ENCODE results near the gene ZBTB34. TPM values are rescaled to one million over a fixed set of nuclear protein-coding genes. Genes with fewer than 3 reads are reported as not detected.

The ZBTB34 gene
- polyA plus RNA-seq, 1 donor from 2014 or later = 19.5 TPM

- no peak for TF ChIP-seq SMC3 (conservative IDR thresholded peaks at IDR 0.05; ENCODE audit: poor library complexity)
- TF ChIP-seq POLR2AphosphoS5 (IDR thresholded peaks at IDR 0.05) = no peak
- TF ChIP-seq EP300 (conservative IDR thresholded peaks at IDR 0.05; ENCODE audit: poor library complexity, severe bottlenecking) = no peak
- TF ChIP-seq TAF1 (IDR thresholded peaks at IDR 0.05; ENCODE audit: low read depth) = no peak
- TF ChIP-seq CTCF (IDR thresholded peaks at IDR 0.05; ENCODE audit: poor library complexity, severe bottlenecking) = no peak
- no peak for TF ChIP-seq RAD21 (conservative IDR thresholded peaks at IDR 0.05)
- no peak for TF ChIP-seq REST (IDR thresholded peaks at IDR 0.05; ENCODE audit: borderline replicate concordance)
- no peak for TF ChIP-seq MXI1 (conservative IDR thresholded peaks at IDR 0.05; ENCODE audit: poor library complexity, severe bottlenecking)
- no peak for TF ChIP-seq EZH2 (IDR thresholded peaks at IDR 0.05; ENCODE audit: borderline replicate concordance, insufficient read depth, low read length, poor library complexity, severe bottlenecking)
- H2AFZ ChIP-seq (ENCODE audit: low read depth, low read length) = no peak overlapping the region
- H3K9me2 ChIP-seq (ENCODE audit: insufficient read depth, low read length) = no peaks in the 10 kb centered on the region
These were observed 8.3 kb upstream of the ZBTB34 start for GRCh38 chr9:126852086-126852688.

GRCh38 chr9:126853667-126854066 lies 6.8 kb upstream of the ZBTB34 start:
- H3K79me2 ChIP-seq (replicated peaks; ENCODE audit: insufficient read depth, low read length) = no peaks in the 10 kb centered on the region
- H3K9me3 ChIP-seq (ENCODE audit: low read length) = no peaks in the 10 kb centered on the region

More at GRCh38 chr9:126852086-126852688, 8.3 kb upstream of the ZBTB34 start:
- no peaks in the 10 kb centered on the region for H3F3A ChIP-seq (ENCODE audit: insufficient read depth, low read length, poor library complexity, severe bottlenecking)
- no peaks in the 10 kb centered on the region for H3K27me3 ChIP-seq (ENCODE audit: insufficient read depth, low read depth, low read length)
- H3K79me2 ChIP-seq (replicated peaks; ENCODE audit: insufficient read depth, low read length) = no peaks in the 10 kb centered on the region
- H3K27ac ChIP-seq (ENCODE audit: low read length) = no peak overlapping the region
- H4K20me1 ChIP-seq (ENCODE audit: insufficient read depth) = no peaks in the 10 kb centered on the region
- no peak overlapping the region for H3K4me2 ChIP-seq (ENCODE audit: low read length)
- H3K9ac ChIP-seq (ENCODE audit: low read length) = no peak overlapping the region
- H3K9me3 ChIP-seq (ENCODE audit: low read length) = no peaks in the 10 kb centered on the region
- no peak overlapping the region for H3K4me3 ChIP-seq (ENCODE audit: low read length)
- no peaks in the 10 kb centered on the region for H3K36me3 ChIP-seq (ENCODE audit: insufficient read depth, low read length)

More at GRCh38 chr9:126853667-126854066, 6.8 kb upstream of the ZBTB34 start:
- Histone ChIP-seq H3F3A (ENCODE audit: insufficient read depth, low read length, poor library complexity, severe bottlenecking) (no peaks in the 10 kb centered on the region), H4K20me1 (ENCODE audit: insufficient read depth) (no peaks in the 10 kb centered on the region), H3K27me3 (ENCODE audit: insufficient read depth, low read depth, low read length) (peaks cover 5% of the 10 kb centered on the region), H2AFZ (ENCODE audit: low read depth, low read length) (no peak overlapping the region), H3K27ac (ENCODE audit: low read length) (no peak overlapping the region), H3K36me3 (ENCODE audit: insufficient read depth, low read length) (no peaks in the 10 kb centered on the region), H3K4me2 (ENCODE audit: low read length) (no peak overlapping the region), H3K9me2 (ENCODE audit: insufficient read depth, low read length) (no peaks in the 10 kb centered on the region), H3K4me3 (ENCODE audit: low read length) (no peak overlapping the region), H3K9ac (ENCODE audit: low read length) (no peak overlapping the region)
- TF ChIP-seq POLR2AphosphoS5 (IDR thresholded peaks at IDR 0.05) (no peak), EP300 (conservative IDR thresholded peaks at IDR 0.05; ENCODE audit: poor library complexity, severe bottlenecking) (no peak), CTCF (IDR thresholded peaks at IDR 0.05; ENCODE audit: poor library complexity, severe bottlenecking) (no peak), RAD21 (conservative IDR thresholded peaks at IDR 0.05) (no peak), SMC3 (conservative IDR thresholded peaks at IDR 0.05; ENCODE audit: poor library complexity) (no peak), TAF1 (IDR thresholded peaks at IDR 0.05; ENCODE audit: low read depth) (no peak), EZH2 (IDR thresholded peaks at IDR 0.05; ENCODE audit: borderline replicate concordance, insufficient read depth, low read length, poor library complexity, severe bottlenecking) (no peak), REST (IDR thresholded peaks at IDR 0.05; ENCODE audit: borderline replicate concordance) (no peak), MXI1 (conservative IDR thresholded peaks at IDR 0.05; ENCODE audit: poor library complexity, severe bottlenecking) (no peak)
